SK-N-SH (cell line): ENCODE measurements around the gene MKX. TPM values are rescaled to one million over a fixed set of nuclear protein-coding genes. Genes with fewer than 3 reads are reported as not detected.

Experiments
- CTCF ChIA-PET: fragments of 300-600, 350-600 bp; formaldehyde crosslinking; extraction: SDS; loops from one replicate; lab custom pipeline; 2021; lab: Yijun Ruan, JAX
- POLR2A ChIA-PET: fragments of 350-600 bp; sonication (Branson Sonifier 250); formaldehyde crosslinking; extraction: SDS; loops from one replicate; lab custom pipeline; 2020; ENCODE audit warnings: antibody characterized with exemption, inconsistent platforms; lab: Yijun Ruan, JAX
- DNase-seq: peaks from one replicate; pipeline ENCODE4 v3.0.0; 2012
- H2AFZ ChIP-seq: fragments of 200-600 bp; sonication (generic); 2 replicates; pipeline ENCODE4 v1.8.1; 2016; ENCODE audit warnings: antibody characterized with exemption, mild to moderate bottlenecking, low read depth
- H3F3A ChIP-seq: fragments of 200-600 bp; sonication (generic); replicated peaks from 2 replicates; pipeline ENCODE3; 2016; ENCODE audit warnings: antibody characterized with exemption, mild to moderate bottlenecking; ENCODE audit not compliant: insufficient read depth
- H3K27ac ChIP-seq, 2 experiments: fragments of 200-500 bp in 1 of 2; fragments of 200-600 bp in 1 of 2; sonication (Bioruptor generic) in 1 of 2; sonication (generic), shearing (Covaris generic) in 1 of 2; 2 replicates each; pipeline versions ENCODE4 v1.5.1 to v1.6.1; 2014 to 2016; ENCODE audit warnings: low read depth in 2 of 2, inconsistent platforms in 1 of 2, low read length in 1 of 2, mild to moderate bottlenecking in 1 of 2, mixed read lengths in 1 of 2
- H3K27me3 ChIP-seq: fragments of 200-600 bp; sonication (generic), shearing (Covaris generic); 2 replicates; pipeline ENCODE4 v1.6.1; 2016; ENCODE audit warnings: mixed run types; ENCODE audit not compliant: insufficient read depth
- H3K36me3 ChIP-seq, 2 experiments: fragments of 200-500 bp in 1 of 2; fragments of 200-600 bp in 1 of 2; sonication (Bioruptor generic) in 1 of 2; sonication (generic) in 1 of 2; replicated peaks in 1 of 2; 2 replicates each; pipeline versions ENCODE3 to v1.5.1; 2014 to 2016; ENCODE audit warnings: low read length in 1 of 2, mild to moderate bottlenecking in 1 of 2; ENCODE audit not compliant: insufficient read depth in 2 of 2, control insufficient read depth in 1 of 2
- H3K4me1 ChIP-seq, 2 experiments: fragments of 200-500 bp in 1 of 2; fragments of 200-600 bp in 1 of 2; sonication (Bioruptor generic) in 1 of 2; sonication (generic), shearing (Covaris generic) in 1 of 2; 2 replicates each; pipeline versions ENCODE4 v1.5.1 to v1.6.1; 2014 to 2016; ENCODE audit warnings: low read depth in 1 of 2, low read length in 1 of 2, mixed run types in 1 of 2; ENCODE audit not compliant: insufficient read depth in 2 of 2, control insufficient read depth in 1 of 2
- H3K4me2 ChIP-seq: fragments of 200-600 bp; sonication (generic), shearing (Covaris generic); 2 replicates; pipeline ENCODE4 v1.6.1; 2017; ENCODE audit warnings: mixed run types
- H3K4me3 ChIP-seq, 2 experiments: fragments of 200-500 bp in 1 of 2; fragments of 200-600 bp in 1 of 2; sonication (Bioruptor generic) in 1 of 2; sonication (generic), shearing (Covaris generic) in 1 of 2; 2 replicates each; pipeline versions ENCODE4 v1.5.1 to v1.8.1; 2014 to 2016; ENCODE audit warnings: low read depth in 2 of 2, inconsistent platforms in 1 of 2, low read length in 1 of 2, mild to moderate bottlenecking in 1 of 2, mixed read lengths in 1 of 2, moderate library complexity in 1 of 2
- H3K79me2 ChIP-seq: fragments of 200-600 bp; sonication (generic); 2 replicates; pipeline ENCODE4 v1.8.1; 2017; ENCODE audit warnings: mild to moderate bottlenecking; ENCODE audit not compliant: insufficient read depth
- H3K9ac ChIP-seq: fragments of 200-600 bp; sonication (generic); 2 replicates; pipeline ENCODE4 v1.6.1; 2017; ENCODE audit warnings: mixed run types
- H3K9me2 ChIP-seq: fragments of 200-600 bp; sonication (generic); 2 replicates; pipeline ENCODE4 v1.6.1; 2017; ENCODE audit warnings: mixed run types
- H3K9me3 ChIP-seq: fragments of 200-600 bp; sonication (generic); 2 replicates; pipeline ENCODE4 v1.6.1; 2017; ENCODE audit warnings: mixed run types, mild to moderate bottlenecking, moderate library complexity
- H4K20me1 ChIP-seq: fragments of 200-600 bp; sonication (generic); 2 replicates; pipeline ENCODE4 v1.6.1; 2017; ENCODE audit warnings: mild to moderate bottlenecking, mixed run types; ENCODE audit not compliant: insufficient read depth
- CHD2 ChIP-seq: fragments of 150-350 bp; IDR thresholded peaks from 2 replicates; pipeline ENCODE4 v1.6.1; 2018; ENCODE audit warnings: low read length; ENCODE audit not compliant: partially characterized antibody
- CTCF ChIP-seq: fragments of 200-600 bp; sonication (generic); IDR thresholded peaks from 2 replicates; pipeline ENCODE4 v1.6.1; 2017; ENCODE audit warnings: antibody characterized with exemption, mild to moderate bottlenecking, moderate library complexity
- EZH2phosphoT487 ChIP-seq: fragments of 200-600 bp; sonication (generic); IDR thresholded peaks from 2 replicates; pipeline ENCODE4 v1.6.1; 2017; ENCODE audit warnings: low read depth, mixed run types, mild to moderate bottlenecking, antibody characterized with exemption, moderate library complexity, borderline replicate concordance
- FOXM1 ChIP-seq: IDR thresholded peaks from 2 replicates; pipeline ENCODE4 v1.4.0; 2012; ENCODE audit warnings: low read depth, mild to moderate bottlenecking
- MAX ChIP-seq: IDR thresholded peaks from 2 replicates; pipeline ENCODE4 v1.4.0; 2012; ENCODE audit warnings: low read depth
- MXI1 ChIP-seq: IDR thresholded peaks from 2 replicates; pipeline ENCODE4 v1.6.1; 2012; ENCODE audit warnings: mild to moderate bottlenecking, low read depth, low read length, improper control_type of control experiment
- RAD21 ChIP-seq: IDR thresholded peaks from 2 replicates; pipeline ENCODE4 v1.6.1; 2012; ENCODE audit warnings: mild to moderate bottlenecking, low read length
- RXRA ChIP-seq: IDR thresholded peaks from 2 replicates; pipeline ENCODE4 v1.4.0; 2012; ENCODE audit warnings: low read depth, mild to moderate bottlenecking, borderline replicate concordance
- TAF1 ChIP-seq: IDR thresholded peaks from 2 replicates; pipeline ENCODE4 v1.6.1; 2012; ENCODE audit warnings: low read depth, mild to moderate bottlenecking, low read length, moderate library complexity, borderline replicate concordance
- TEAD4 ChIP-seq: IDR thresholded peaks from 2 replicates; pipeline ENCODE4 v1.4.0; 2012; ENCODE audit warnings: mild to moderate bottlenecking, borderline replicate concordance; ENCODE audit not compliant: insufficient read depth
- USF1 ChIP-seq: IDR thresholded peaks from 2 replicates; pipeline ENCODE4 v1.4.0; 2012; ENCODE audit warnings: low read depth, borderline replicate concordance
- YY1 ChIP-seq: IDR thresholded peaks from 2 replicates; pipeline ENCODE4 v1.4.0; 2012; ENCODE audit warnings: low read depth, mild to moderate bottlenecking
- WGBS: methylation state at CpG from one replicate; pipeline ENCODE4 v1.1.6; 2017; ENCODE audit warnings: low lambda C conversion rate; 5-methylcytosine and 5-hydroxymethylcytosine counted together
- polyA plus RNA-seq, 3 experiments: library from polyadenylated mRNA; depleted of rRNA; stranded (reverse); fragments of >200 nt; gene quantifications; 2 replicates each; pipeline ENCODE4 v1.2.3, GENCODE V29; 2012

MKX gene
- polyA plus RNA-seq, 1 of the 3 experiments (the other 2 are of a cell fraction), result not detected

GRCh38 chr10:27741173-27742091 lies 4.2 kb downstream of the MKX start:
- ChIA-PET POLR2A (no interaction called here), CTCF (no interaction called here)
- H3K27ac ChIP-seq, result no peak overlapping the region
- no peaks in the 10 kb centered on the region for H3K36me3 ChIP-seq
- H3K9me3 ChIP-seq, result no peaks in the 10 kb centered on the region
- no peaks in the 10 kb centered on the region for H3K4me1 ChIP-seq
- H3F3A ChIP-seq, result no peaks in the 10 kb centered on the region
- peak; percentile 12 for DNase-seq
- no peaks in the 10 kb centered on the region for H3K79me2 ChIP-seq
- H4K20me1 ChIP-seq, result no peaks in the 10 kb centered on the region
- TF ChIP-seq FOXM1 (no peak), MXI1 (no peak), RAD21 (no peak), TEAD4 (no peak), YY1 (no peak), EZH2phosphoT487 (no peak; the same call in 1 of the 2 replicates), TAF1 (no peak), MAX (no peak)
- WGBS, result 21% methylated on average over 39 of the region's 55 CpGs
- no peak overlapping the region for H2AFZ ChIP-seq
- H3K4me3 ChIP-seq, result no peak overlapping the region; a peak in 1 of 4 replicates
- no peaks in the 10 kb centered on the region for H3K9me2 ChIP-seq
- H3K27me3 ChIP-seq, result peaks cover 59% of the 10 kb centered on the region
- H3K4me2 ChIP-seq, result no peak overlapping the region
- H3K9ac ChIP-seq, result no peak overlapping the region

DNA sequence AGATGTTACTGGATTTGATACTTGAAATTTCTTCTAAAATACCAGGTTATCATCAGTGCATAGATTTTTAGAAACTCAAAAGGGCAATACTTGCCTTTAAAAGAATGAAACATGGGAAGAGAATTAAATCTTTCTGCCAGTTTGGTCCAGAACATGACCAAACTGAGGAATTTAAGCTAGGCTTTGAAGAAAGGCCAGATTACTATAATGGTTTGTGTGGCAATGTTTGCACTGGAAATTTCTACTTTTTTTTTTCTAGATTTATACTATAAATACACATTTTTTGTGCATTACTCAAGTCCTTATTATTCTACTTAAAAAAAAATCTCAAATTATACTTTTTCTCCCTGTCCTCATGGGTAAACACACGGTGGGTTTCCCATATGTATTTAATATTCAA lies 9.2 kb downstream of the MKX start:
- peaks cover 8% of the 10 kb centered on the region for H3K27me3 ChIP-seq
- H3K9me3 ChIP-seq, result no peaks in the 10 kb centered on the region
- H3K36me3 ChIP-seq, result no peaks in the 10 kb centered on the region
- H3F3A ChIP-seq, result no peaks in the 10 kb centered on the region
- H3K4me3 ChIP-seq, result no peak overlapping the region
- no peak for DNase-seq
- no peak overlapping the region for H3K27ac ChIP-seq
- no peak overlapping the region for H3K9ac ChIP-seq
- no peaks in the 10 kb centered on the region for H3K79me2 ChIP-seq
- no peak overlapping the region for H2AFZ ChIP-seq
- no peaks in the 10 kb centered on the region for H4K20me1 ChIP-seq
- H3K9me2 ChIP-seq, result no peaks in the 10 kb centered on the region
- H3K4me1 ChIP-seq, result no peaks in the 10 kb centered on the region
- POLR2A ChIA-PET, result no interaction called here
- TF ChIP-seq RXRA (no peak), CHD2 (no peak), CTCF (no peak), USF1 (no peak)
- WGBS, result 2% methylated on average over 1 of the region's 1 CpG
- no peak overlapping the region for H3K4me2 ChIP-seq
- CTCF ChIA-PET, result interaction anchor here (1.4 kb wide), 1 partner anchor 19 kb away, joined by 3 read pairs; no protein-coding TSS in a partner anchor
